Measurements from ENCODE around the gene OLFML3.

Gene OLFML3

GRCh38 chr1:113950908-113951307, 28.4 kb upstream of the OLFML3 start:
- DNase-seq = no peak

GRCh38 chr1:113951719-113952118, 27.6 kb upstream of the OLFML3 start:
- no peak for DNase-seq

- DNase-seq = no peak
Measured at GRCh38 chr1:113957984-113958383, 21.3 kb upstream of the OLFML3 start.

GRCh38 chr1:113958691-113959090, 20.6 kb upstream of the OLFML3 start:
- no peak for DNase-seq

GRCh38 chr1:113963281-113963906, 15.9 kb upstream of the OLFML3 start:
- no peak for DNase-seq

GRCh38 chr1:113965703-113966412, 13.4 kb upstream of the OLFML3 start:
- no peak for DNase-seq

GRCh38 chr1:113972954-113973353, 6.3 kb upstream of the OLFML3 start:
- no peak for DNase-seq

GRCh38 chr1:113975211-113975895, 3.9 kb upstream of the OLFML3 start:
- DNase-seq = no peak

GRCh38 chr1:113976609-113977278, 2.5 kb upstream of the OLFML3 start:
- no peak for DNase-seq

- DNase-seq = no peak
Measured at GRCh38 chr1:113977906-113978305, 1.4 kb upstream of the OLFML3 start.

- no peak for DNase-seq
Measured at GRCh38 chr1:113980110-113980509, 836 bp downstream of the OLFML3 start.

GRCh38 chr1:113981962-113982931, 3.0 kb downstream of the OLFML3 start:
- DNase-seq = no peak

GRCh38 chr1:113982949-113983348, 3.7 kb downstream of the OLFML3 start:
- DNase-seq = no peak

GRCh38 chr1:113983391-113983790, 4.1 kb downstream of the OLFML3 start:
- DNase-seq = no peak

GRCh38 chr1:113983826-113984225, 4.6 kb downstream of the OLFML3 start:
- no peak for DNase-seq

- no peak for DNase-seq
Measured at GRCh38 chr1:113984710-113985109, 5.4 kb downstream of the OLFML3 start.

GRCh38 chr1:113986802-113987201, 7.5 kb downstream of the OLFML3 start:
- DNase-seq = no peak

GRCh38 chr1:113987259-113987658, 8.0 kb downstream of the OLFML3 start:
- DNase-seq = no peak

GRCh38 chr1:113990530-113990929, 11.3 kb downstream of the OLFML3 start:
- DNase-seq = no peak

- DNase-seq = no peak
Measured at GRCh38 chr1:113990961-113991360, 11.7 kb downstream of the OLFML3 start.

GRCh38 chr1:113991467-113991997, 12.3 kb downstream of the OLFML3 start:
- DNase-seq = no peak

- no peak for DNase-seq
Measured at GRCh38 chr1:113993072-113993471, 13.8 kb downstream of the OLFML3 start.

Data from stimulated activated naive CD4-positive, alpha-beta T cell treated with Interleukin-2 at 50 U/mL for 16 hours (primary cell).